Colon (tissue), 2 donors: Measurements from ENCODE around the gene ROMO1.
"Not testable (repeated sequence)": the region's sequence is repeated elsewhere in the genome, so short reads cannot be mapped to it uniquely, and the experiment has no call there.

Source experiments
- FAIRE-seq: peaks from 2 replicates; lab custom pipeline; 2012; peaks lifted over from hg19 to GRCh38; lab: Jason Lieb, UNC
- donor health status: control.
- donor health status: control.

The ROMO1 gene

DNA sequence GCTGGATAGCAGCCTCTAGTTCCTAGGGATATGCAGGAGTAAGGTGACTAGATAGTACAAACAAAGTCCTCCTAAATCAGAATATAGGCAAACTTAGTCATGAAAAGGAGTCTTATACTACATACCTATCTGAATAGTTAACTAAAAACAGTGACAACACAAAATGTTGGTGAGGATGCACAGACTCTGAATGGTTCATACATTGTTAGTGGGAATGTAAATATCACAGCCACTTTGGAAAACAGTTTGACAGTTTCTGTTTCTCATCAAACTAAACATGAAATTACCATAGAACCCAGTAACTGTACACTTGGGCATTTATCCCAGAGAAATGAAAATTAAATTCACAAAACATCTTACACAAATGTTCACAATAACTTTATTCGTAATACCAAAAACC lies 17.2 kb upstream of the ROMO1 start:
- no peak for FAIRE-seq

DNA sequence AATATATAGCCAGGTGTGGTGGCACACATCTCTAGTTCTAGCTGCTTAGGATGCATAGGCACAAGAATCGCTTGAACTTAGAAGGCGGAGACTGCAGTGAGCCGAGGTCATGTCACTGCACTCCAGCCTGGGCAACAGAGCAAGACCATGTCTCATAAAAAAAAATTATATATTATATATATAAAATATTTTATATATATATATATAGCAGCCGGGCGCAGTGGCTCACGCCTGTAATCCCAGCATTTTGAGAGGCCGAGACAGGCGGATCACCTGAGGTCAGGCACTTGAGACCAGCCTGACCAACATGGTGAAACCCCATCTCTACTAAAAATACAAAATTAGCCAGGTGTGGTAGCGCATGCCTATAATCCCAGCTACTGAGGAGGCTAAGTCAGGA lies 13.8 kb upstream of the ROMO1 start:
- not testable (repeated sequence) for FAIRE-seq

DNA sequence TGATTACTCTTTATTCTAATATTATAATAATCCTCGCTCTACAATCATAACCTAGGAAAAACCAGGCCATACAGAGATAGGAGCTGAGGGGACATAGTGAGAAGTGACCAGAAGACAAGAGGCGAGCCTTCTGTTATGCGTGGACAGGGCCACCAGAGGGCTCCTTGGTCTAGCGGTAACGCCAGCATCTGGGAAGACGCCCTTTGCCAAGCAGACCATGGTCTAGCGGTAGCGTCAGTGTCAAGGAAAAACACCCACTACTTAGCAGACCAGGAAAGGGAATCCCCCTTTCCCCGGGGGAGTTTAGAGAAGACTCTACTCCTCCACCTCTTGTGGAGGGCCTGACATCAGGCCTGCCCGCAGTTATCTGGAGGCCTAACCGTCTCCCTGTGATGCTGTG lies 12.3 kb upstream of the ROMO1 start:
- not testable (repeated sequence) for FAIRE-seq

DNA sequence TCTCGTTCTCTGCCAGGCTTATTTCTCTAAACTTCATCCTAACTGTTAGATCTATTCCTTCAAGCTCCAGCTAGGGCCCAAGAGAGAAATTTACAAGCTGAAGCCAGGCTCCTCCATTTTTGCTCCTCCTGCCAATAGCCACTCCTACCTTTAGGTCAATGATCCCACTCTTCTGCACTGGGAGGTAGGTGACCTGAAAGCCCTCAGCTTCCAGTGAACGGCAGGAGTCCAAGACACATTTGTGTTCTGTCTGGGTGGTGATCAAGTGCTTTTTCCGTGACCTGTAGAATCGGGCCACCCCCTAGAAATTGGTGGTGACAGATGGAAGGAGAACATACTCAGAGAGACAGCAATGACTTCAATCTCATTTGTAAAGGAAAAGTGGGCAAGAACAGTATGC lies 8.9 kb upstream of the ROMO1 start:
- FAIRE-seq: no peak

DNA sequence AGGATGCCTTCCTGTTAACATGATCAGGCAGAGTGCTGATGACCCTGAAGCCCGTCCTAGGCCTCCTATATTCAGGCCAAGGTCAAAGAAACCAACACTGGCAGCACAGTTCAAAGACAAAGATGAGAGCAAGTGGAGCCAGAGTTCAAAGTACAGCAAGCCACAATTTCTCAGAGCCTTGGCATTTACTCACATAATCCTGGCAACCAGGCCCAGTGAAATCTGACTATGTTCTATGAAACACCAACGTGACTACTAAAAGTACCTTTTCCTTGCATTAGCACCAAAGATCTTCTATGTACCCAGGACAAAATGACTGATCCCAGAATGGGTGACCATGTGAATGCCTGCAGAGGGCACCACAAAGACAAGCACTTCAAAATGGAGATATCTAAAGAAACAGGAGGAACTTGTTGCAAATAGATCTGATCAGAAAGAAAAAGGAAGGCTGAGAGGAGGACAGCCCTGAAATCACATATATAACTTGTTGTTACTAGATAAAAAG lies 3.9 kb upstream of the ROMO1 start:
- FAIRE-seq: no peak

DNA sequence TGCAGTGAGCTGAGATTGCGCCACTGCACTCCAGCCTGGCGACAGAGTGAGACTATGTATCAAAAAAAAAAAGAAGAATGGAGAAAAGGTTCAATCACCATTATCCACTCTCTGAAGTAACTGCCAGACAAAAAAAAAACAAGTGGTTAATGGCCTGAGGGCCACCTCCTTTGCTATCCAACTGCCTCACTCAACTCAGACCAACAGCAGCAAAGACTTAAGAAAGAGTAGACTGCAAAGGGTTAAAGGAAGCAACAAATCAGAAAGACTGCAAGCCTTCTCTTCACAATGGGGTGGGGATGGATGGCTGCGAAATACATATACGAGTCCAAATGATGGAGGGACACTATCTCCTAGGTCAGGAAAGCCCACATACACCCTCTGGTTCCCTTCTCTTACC lies 3.2 kb upstream of the ROMO1 start:
- no peak for FAIRE-seq

DNA sequence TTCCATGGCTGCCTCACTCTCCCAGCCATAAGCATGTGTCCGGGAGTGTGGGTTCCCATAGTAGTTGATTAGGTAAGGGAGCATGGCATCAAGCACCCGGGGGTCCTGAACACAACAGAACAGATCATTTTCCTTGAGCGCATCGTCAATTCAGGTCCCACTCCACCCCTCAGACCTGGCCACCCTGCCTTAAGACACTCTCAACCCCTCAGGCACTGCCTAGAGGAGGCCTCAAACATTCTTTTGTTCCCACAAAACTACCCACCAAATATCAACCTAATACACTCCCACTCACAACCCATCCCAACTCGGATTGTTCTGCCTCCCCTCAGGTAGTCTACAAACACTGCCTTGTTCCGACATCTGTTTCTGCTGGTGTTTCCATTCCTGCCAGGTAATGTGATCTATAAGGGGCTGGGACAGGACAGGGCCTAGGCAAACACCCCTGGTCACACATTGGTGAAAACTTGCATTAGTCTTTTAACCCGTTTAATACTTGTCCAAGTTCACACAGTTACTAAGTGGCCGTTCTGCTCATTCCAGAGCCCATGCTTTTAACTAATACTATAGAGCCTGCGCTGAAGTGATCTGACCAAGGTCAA lies 1.4 kb upstream of the ROMO1 start:
- FAIRE-seq: no peak

DNA sequence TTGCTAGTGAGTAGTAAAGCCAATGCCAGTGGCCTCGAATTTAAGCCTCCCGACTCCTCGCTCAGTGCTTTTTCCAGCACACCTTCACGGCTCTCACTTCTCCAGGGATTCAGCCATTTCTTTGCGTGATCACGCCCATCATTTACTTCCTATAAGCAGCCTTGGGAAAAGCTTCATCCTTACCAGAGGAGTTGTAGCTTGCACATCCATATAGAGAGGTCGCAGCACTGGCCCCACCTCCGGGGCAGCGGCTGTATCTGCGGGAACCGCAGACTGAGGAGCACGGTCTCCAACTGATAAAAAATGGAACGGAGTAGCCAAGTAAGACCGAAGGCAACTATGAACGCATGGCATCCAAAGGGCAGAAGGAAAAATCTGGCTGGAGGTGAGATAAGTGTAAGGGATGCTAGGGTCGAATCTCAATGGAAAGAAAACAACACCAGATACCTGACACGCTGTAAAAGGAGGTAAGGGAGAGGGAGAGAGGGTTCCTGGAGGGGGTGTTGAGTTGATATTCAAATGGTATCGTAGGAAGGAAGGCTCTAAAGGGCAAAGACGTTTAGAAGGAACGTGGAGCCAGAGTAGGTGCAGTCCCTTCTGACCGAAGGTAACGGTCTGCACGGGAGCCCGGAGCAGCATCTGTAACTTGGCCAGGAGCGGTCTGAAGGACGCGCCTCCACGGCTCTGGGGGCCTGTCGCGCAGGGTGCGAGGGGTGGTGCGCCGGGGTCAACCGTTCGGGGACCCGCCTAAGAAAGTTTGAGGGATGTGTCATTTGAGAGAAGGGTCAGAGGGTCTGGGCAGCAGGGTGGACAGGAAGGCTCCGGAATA lies 693 bp upstream of the ROMO1 start:
- no peak for FAIRE-seq

DNA sequence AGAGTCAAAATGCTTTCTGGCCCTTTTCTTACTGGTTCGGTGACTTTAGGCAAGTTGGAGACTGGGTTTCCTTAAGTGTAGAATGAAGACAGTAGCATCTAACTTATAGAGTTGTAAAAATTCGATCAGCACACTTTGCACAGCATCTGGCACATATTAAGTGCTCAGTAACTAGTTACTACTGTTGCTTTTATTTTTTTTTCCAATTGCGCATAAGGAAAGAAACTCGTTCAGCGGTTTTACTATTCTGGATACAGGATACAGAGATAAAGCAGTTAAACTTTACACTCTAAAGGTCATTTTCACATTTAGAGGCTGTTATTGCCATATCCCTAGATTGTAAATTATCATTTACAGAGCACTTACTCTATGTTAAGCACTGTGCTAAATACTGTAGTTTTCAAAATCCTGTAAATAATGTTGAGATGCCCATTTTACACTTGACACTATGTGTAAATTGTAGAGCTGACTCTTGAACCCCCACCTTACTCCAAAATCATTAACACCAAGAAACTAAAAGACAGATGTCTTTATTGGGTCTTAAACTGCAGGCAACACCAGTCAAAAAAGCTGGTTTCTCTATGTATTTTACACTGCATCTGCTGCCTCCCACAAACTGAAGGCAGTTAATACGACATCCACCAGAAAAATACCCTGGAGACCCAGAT lies 886 bp downstream of the ROMO1 start:
- no peak for FAIRE-seq

DNA sequence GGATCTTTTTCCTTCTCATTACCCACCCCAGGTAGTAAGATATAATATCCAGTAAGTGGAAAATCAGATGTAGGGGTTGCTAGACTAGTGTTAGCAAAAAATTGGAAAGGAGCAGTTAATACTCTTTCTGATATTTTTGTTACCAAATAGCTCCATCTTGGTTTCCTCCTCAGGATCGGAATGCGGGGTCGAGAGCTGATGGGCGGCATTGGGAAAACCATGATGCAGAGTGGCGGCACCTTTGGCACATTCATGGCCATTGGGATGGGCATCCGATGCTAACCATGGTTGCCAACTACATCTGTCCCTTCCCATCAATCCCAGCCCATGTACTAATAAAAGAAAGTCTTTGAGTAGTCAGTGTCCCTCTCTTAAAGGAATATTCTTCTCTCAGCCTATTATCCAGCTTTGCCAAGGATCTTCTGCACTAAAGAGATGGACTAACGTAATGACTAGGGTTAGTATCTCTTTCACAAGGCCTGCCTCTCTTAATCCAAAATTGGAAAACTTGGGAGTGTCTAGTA lies 1.5 kb downstream of the ROMO1 start:
- FAIRE-seq: no peak

DNA sequence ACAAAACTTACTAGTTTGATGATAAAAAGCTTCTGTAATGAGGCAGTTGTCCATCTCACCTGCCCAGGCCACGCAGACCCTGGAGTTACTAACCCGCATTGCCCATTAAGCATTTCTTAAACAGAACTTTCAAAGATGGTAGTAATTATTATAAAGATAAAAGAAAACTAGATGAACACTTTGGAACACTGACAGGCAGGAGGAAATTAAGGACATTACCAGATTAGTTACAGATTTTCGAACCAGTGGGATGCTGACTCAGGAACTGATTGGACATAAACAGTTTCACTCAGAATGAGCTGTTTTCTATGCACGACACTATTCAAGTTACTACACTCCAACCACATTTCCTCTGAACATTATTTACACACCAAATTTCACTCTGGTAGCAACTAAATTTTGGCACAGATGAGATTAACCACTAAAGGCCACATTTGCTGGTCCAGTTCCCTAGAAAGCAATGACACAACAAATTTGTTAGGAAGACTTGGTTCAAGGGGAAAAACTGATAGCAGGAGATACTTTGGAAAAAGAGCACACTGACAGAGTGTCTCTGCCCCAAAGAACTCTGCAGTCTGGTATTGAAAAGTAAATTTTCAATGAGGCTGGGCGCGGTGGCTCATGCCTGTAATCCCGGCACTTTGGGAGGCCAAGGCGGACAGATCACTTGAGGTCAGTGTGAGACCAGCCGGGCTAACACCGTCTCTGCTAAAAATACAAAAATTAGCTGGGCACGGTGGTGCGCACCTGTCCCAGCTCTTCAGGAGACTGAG lies 3.0 kb downstream of the ROMO1 start:
- no peak for FAIRE-seq

DNA sequence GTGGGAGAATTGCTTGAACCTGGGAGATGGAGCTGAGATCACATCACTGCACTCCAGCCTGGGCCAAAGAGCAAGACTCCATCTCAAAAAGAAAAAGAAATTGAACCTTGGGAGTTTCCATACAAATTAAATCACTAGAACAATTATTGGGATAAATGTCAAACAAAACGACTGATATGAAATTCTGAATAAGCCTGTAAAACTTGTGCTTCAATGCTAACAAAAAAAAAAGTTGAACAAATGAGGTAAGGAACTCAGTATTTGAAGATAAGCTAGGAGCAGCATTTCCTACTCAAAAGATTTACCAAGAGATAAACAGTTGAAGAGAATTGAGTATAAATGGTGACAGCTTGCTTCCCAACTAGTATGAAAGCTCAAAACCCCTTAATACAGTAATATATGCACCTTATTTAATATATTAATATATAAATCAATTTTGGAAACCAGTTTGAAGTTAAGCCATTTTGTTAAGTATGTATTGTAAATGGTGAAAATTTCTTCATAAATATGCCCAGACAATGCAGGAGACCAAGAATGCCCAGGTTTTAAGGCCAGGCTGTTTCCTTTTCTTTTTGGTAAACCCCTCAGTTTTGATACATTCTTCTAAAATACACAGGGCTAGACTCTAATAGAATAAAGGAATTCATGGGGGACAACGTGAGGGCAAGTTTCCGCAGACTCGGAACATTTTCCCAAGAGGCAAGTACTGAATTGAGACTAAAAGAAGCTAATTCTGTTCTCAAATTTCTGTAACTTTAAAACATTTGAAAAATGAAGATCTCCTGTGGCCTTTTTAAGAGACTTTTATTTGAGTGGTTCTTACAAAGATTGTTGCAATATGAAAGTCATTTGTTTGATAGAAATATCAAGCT lies 3.9 kb downstream of the ROMO1 start:
- FAIRE-seq: no peak

DNA sequence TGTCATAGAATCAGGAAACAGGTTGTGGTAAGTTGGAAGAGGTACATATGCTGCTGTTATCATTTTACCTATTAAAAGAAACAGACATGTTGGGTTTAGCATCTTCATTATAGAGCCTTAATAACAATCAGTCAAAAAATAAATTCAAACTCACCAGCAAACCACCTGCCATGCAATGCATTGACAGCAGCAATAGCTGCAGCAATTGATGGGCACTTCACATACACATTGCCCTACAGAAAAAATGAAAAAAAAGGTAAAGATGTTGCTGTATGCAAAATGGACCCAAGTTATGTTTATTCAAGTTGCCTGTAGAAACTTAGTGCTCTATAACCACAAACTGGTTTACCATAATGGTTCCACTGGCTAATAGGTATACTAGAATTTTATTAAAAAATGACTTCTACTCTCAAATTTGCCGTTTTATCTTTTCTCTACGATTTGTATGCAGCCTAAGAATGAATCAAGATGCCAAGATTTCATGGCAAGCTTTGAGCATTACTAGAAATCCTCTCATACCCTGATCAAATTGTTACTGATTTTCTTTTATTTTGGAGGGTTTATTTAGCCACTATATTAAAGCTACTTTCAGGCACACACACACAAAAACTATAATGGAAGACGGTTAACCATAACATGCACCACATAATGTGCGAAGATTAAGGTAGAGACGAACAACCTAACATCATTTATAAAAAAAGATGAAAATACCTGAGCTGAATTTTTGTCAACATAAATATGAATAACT lies 5.5 kb downstream of the ROMO1 start:
- no peak for FAIRE-seq

DNA sequence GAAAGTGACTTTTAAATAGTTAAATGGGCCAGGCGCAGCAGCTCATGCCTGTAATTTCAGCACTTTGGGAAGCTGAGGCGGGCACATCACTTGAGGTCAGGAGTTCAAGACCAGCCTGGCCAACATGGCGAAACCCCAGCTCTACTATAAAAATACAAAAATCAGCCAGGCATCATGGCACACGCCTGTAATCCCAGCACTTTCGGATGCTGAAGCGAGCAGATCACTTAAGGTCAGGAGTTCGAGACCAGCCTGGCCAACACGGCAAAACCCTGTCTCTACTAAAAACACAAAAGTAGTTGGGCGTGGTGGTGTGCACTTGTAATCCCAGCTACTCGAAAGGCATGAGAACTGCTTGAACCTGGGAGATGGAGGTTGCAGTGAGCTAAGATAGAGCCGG lies 6.7 kb downstream of the ROMO1 start:
- FAIRE-seq: not testable (repeated sequence)

DNA sequence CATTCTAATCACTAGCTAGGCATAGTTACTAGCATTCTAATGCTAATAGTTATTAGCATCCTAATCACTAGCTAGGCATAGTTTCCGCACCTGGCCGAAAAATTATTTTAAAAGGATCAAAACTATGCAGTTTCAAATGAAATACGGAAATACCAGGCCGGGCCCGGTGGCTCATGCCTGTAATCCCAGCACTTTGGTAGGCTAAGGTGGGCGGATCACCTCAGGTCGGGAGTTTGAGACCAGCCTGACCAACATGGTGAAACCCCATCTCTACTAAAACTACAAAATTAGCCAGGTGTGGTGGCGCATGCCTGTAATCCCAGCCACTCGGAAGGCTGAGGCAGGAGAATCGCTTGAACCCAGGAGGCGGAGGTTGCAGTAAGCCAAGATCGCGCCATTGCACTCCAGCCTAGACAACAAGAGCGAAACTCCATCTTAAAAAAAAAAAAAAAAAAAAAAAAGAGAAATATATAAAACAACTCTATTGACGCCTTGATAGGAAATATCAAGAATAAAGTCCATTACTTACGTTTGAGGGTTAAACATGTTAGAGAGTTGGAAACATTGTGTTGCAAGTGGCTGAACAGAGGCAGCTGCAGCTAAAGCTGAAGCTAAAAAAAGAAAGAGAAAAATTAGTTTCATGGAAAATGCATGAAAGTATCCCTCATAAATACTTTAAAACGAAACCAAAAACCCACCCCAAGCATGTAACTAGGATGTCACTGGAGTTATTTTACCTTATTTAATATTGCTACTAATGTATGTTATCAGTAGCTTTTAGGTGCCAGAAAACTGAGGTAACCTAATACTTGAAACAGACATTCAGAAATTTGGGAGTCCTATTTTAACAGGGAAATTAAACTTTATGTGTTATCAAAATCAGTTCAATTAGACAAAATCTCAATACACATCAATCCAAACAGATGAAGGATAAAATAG lies 7.7 kb downstream of the ROMO1 start:
- FAIRE-seq: not testable (repeated sequence)

DNA sequence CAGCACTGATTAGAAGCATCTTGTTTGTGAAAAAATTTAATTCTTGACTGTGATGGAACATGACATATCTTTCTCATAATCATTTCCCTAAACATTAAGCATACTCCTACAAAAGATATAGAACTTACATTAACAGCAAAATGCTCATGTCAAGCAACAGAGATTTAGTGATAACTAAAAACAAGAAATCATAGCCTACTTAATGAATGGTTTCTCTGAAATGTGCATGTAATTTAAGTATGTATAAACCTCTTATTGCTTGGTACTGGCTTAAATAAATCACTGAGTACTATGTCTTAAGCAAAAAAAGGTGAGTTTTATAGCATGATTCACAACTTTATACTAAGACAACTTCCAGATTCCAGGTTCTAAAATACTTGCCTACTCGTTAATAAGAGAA lies 9.3 kb downstream of the ROMO1 start:
- no peak for FAIRE-seq

DNA sequence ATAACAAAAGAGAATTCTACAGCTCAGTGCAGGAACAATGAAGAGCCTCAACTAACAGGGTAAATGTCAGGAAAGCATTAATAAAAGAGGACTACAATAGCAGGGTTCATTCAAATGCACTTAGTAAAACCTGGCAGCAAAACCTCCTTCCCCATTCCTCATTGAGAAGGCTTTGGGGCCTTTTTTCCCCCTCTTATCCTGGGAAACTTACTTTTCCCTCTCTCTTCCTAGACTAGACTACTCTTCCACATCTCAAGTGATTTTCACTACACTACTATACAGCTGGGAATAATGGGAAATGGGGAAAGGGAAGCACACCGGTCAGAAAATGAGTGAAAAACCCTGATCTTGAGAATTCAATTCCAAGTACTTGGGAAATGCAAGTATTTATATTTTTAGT lies 10.1 kb downstream of the ROMO1 start:
- FAIRE-seq: no peak

DNA sequence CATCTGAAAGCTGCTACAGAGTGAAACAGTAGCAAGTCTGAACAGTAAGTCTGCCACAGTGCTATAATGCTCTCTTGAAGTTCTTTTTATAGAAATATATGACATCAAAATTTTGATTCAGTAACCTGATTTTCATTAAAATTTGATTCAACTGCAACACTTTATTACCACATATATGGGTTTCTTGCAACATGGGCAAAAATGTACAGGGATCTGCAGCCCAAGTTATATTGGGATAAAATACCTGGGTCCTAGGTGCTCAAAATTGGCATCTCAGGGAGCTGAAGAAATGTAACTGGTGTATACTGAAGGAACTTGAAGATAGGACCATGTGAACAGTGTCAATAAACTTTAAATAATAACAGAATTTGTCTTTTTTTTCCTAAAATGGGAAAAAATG lies 10.8 kb downstream of the ROMO1 start:
- no peak for FAIRE-seq

DNA sequence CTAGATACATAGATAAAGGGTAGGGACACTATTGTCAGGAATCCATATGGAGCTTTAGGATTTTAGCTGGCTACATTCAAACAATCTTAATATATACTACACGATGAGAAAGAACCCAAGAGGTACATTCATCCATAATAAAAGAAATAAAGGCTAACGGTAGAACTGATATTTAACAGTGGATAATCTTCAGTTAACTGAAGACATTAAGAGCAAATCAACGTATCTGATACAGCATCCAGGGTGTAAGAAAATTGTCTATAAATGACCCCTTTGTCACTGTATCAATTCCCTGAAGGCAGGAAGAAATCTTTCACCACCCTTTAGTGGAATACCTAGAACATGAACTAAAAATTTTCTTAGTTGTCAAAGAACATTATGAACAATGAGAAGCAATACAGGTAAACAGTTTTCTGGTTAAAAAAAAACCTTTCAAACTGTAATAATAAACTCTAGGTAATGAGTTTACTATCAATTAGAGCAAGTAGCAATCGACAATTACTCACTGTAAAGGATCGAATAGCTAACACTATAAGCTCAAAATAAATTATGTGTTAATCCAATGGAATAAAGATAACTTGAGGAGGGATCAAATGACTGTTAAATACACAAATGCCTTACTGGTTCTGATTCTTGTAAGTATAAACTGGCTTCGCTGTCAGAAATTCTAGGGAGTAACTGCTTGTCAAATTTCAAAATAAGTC lies 11.8 kb downstream of the ROMO1 start:
- FAIRE-seq: no peak
